OCI-LY3 (cell line): Measurements from ENCODE around the gene ASIC3.

Source experiments
- H2AFZ ChIP-seq: fragments of 200-600, 300-600 bp; shearing (Covaris generic); 2 replicates; pipeline ENCODE4 v1.6.0; 2014; ENCODE audit warnings: antibody characterized with exemption, low read depth, low read length
- H3K27ac ChIP-seq: fragments of 200-600, 300-600 bp; sonication (generic); 2 replicates; pipeline ENCODE4 v1.5.1; 2014; ENCODE audit warnings: mild to moderate bottlenecking, low read length, moderate library complexity, mixed read lengths
- H3K27me3 ChIP-seq: fragments of 200-600, 300-600 bp; sonication (generic); 2 replicates; pipeline ENCODE4 v1.6.1; 2014; ENCODE audit warnings: low read depth, low read length, mixed read lengths
- H3K36me3 ChIP-seq: fragments of 200-600, 300-600 bp; sonication (generic); replicated peaks from 2 replicates; pipeline ENCODE3; 2014; ENCODE audit warnings: low read depth, low read length, mixed read lengths
- H3K4me1 ChIP-seq: fragments of 300-600, 200-600 bp; sonication (generic); 2 replicates; pipeline ENCODE4 v1.6.1; 2014; ENCODE audit warnings: low read length, mixed read lengths
- H3K4me2 ChIP-seq: fragments of 200-600, 300-600 bp; sonication (generic); 2 replicates; pipeline ENCODE4 v1.6.1; 2014; ENCODE audit warnings: low read length, mixed read lengths
- H3K4me3 ChIP-seq: fragments of 300-600, 200-600 bp; sonication (generic); 2 replicates; pipeline ENCODE4 v1.5.1; 2014; ENCODE audit warnings: antibody characterized with exemption, mild to moderate bottlenecking, low read length, moderate library complexity
- H3K79me2 ChIP-seq: fragments of 300-600, 200-600 bp; shearing (Covaris generic); 2 replicates; pipeline ENCODE4 v1.6.1; 2014; ENCODE audit warnings: mild to moderate bottlenecking, low read length, mixed read lengths
- H3K9ac ChIP-seq: fragments of 300-600, 200-600 bp; shearing (Covaris generic); 2 replicates; pipeline ENCODE4 v1.6.0; 2014; ENCODE audit warnings: mild to moderate bottlenecking, low read length, moderate library complexity
- H3K9me3 ChIP-seq: fragments of 200-600, 300-600 bp; shearing (Covaris generic); 2 replicates; pipeline ENCODE4 v1.6.1; 2014; ENCODE audit warnings: low read length, mixed read lengths; ENCODE audit not compliant: insufficient read depth
- H4K20me1 ChIP-seq: fragments of 200-600, 300-600 bp; sonication (generic); 2 replicates; pipeline ENCODE4 v1.6.1; 2016; ENCODE audit warnings: low read length, mixed read lengths; ENCODE audit not compliant: insufficient read depth
- CTCF ChIP-seq: fragments of 200-600, 300-600 bp; sonication (generic); IDR thresholded peaks from 2 replicates; pipeline ENCODE4 v1.5.1; 2014; ENCODE audit warnings: antibody characterized with exemption, low read length, low read depth
- EZH2phosphoT487 ChIP-seq: fragments of 200-600 bp; shearing (Covaris generic); IDR thresholded peaks from 2 replicates; pipeline ENCODE4 v1.6.1; 2018; ENCODE audit warnings: antibody characterized with exemption, mixed run types, low read depth

The ASIC3 gene

DNA sequence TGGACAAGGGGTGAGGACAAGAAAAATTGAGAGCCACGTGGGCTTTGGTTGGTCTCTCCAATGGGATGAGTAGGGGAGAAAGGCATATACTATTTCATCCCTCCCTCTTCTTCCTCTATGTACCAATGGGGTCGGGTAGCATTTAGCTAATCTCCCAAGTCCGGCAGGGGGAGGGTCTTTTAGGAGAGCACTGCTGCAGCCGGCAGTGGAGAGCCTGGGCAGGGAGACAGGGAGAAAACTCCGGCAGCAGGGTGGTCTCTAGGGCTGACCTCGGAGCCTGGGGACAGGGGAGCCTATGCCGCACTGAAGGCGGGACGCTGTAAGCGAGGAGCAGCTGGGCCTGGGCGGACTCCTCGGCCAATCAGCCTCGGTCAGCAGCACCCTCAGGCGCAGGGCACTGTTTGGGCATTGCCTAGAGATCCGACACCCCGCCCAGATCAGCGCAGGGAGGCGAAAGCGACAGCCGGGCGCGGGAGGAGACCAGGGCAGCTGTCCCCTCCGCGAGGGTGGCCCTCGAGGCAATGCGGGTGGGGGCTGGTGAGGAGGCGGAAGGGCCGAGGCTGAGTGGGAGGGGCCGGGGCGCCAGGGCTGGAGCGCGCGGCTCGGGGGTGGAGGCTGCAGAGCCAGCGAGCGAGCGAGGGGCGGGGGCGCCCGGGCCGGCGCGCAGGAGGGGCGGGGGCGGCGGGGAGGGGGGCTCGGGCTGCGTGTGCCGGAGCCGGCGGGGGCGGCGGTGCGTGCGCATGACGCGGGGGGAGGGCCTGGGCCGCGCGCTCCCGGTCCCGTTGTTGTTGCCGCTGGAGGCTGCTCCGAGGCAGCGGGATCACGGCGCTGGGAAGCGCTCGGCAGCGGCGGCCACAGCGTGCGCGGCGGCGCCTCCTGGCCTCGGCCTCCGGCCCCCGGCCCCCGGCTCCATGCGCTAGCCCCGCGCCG lies 37.6 kb downstream of the ASIC3 start, which contains the start of gene AGAP3:
TSS of gene AGAP3 (plus strand) at position 785 of the 930 bp plus-strand sequence. CDS start 267 bp downstream, outside the sequence.
- no peak for TF ChIP-seq EZH2phosphoT487
- no peak for TF ChIP-seq CTCF
- peaks cover 13% of the 10 kb centered on the region for H4K20me1 ChIP-seq
- peak within 1 kb of the TSS; percentile 33 for H3K27ac ChIP-seq
- H3K4me1 ChIP-seq: peaks cover 40% of the 10 kb centered on the region
- peaks cover 6% of the 10 kb centered on the region for H3K36me3 ChIP-seq
- peak within 1 kb of the TSS; percentile 99 for H3K4me2 ChIP-seq
- H2AFZ ChIP-seq: peak within 1 kb of the TSS; percentile 87; the same call in 1 of the 2 replicates
- peak within 1 kb of the TSS; percentile 93 for H3K4me3 ChIP-seq
- peaks cover 61% of the 10 kb centered on the region for H3K79me2 ChIP-seq
- H3K9ac ChIP-seq: peak within 1 kb of the TSS; percentile 94
- no peaks in the 10 kb centered on the region for H3K27me3 ChIP-seq
- no peaks in the 10 kb centered on the region for H3K9me3 ChIP-seq

- Histone ChIP-seq H4K20me1 (peaks cover 20% of the 10 kb centered on the region), H3K4me3 (peak overlapping the region; percentile 93), H3K9ac (peak overlapping the region; percentile 94), H3K4me2 (peak overlapping the region; percentile 97), H2AFZ (peak overlapping the region; percentile 28; the same call in 1 of the 2 replicates), H3K27me3 (no peaks in the 10 kb centered on the region), H3K27ac (peak overlapping the region; percentile 33), H3K36me3 (peaks cover 6% of the 10 kb centered on the region), H3K79me2 (peaks cover 62% of the 10 kb centered on the region), H3K4me1 (peaks cover 32% of the 10 kb centered on the region), H3K9me3 (no peaks in the 10 kb centered on the region)
- no peak for TF ChIP-seq EZH2phosphoT487
- TF ChIP-seq CTCF: no peak
Measured at GRCh38 chr7:151086802-151087244, 38.5 kb downstream of the ASIC3 start.

GRCh38 chr7:151087245-151088018 lies 39.1 kb downstream of the ASIC3 start:
- peaks cover 26% of the 10 kb centered on the region for H3K4me1 ChIP-seq
- peak; percentile 44 for TF ChIP-seq CTCF
- TF ChIP-seq EZH2phosphoT487: no peak
- peak overlapping the region; percentile 33 for H3K27ac ChIP-seq
- H3K4me2 ChIP-seq: peak overlapping the region; percentile 97
- no peaks in the 10 kb centered on the region for H3K27me3 ChIP-seq
- peak overlapping the region; percentile 28; the same call in 1 of the 2 replicates for H2AFZ ChIP-seq
- peaks cover 26% of the 10 kb centered on the region for H4K20me1 ChIP-seq
- peaks cover 6% of the 10 kb centered on the region for H3K36me3 ChIP-seq
- H3K79me2 ChIP-seq: peaks cover 62% of the 10 kb centered on the region
- H3K9ac ChIP-seq: peak overlapping the region; percentile 94
- H3K4me3 ChIP-seq: peak overlapping the region; percentile 93
- H3K9me3 ChIP-seq: no peaks in the 10 kb centered on the region
